ENCODE data around the gene B3GNT2. TPM values are rescaled to one million over a fixed set of nuclear protein-coding genes. Genes with fewer than 3 reads are reported as not detected.

B3GNT2 gene
- total and polyA plus RNA-seq, 2 experiments from 2014 or later = 35.5 to 70.4 TPM

GRCh38 chr2:62209427-62209991 is 13.6 kb downstream of the B3GNT2 start (continued):
- no peak for TF ChIP-seq ZNF462 (CRISPR knock-in tag; IDR thresholded peaks at IDR 0.05)

GRCh38 chr2:62215306-62216064 is 19.6 kb downstream of the B3GNT2 start:
- Histone ChIP-seq H4K20me1 (replicated peaks; ENCODE audit: insufficient read depth) (peaks cover 67% of the 10 kb centered on the region), H3K9me2 (ENCODE audit: insufficient read depth) (no peaks in the 10 kb centered on the region), H3K4me1 (ENCODE audit: insufficient read depth) (peaks cover 69% of the 10 kb centered on the region), H3K4me2 (no peak overlapping the region), H3K36me3 (ENCODE audit: insufficient read depth) (no peaks in the 10 kb centered on the region), H3K27ac (ENCODE audit: low read depth) (0 out of 2 replicates have a peak overlapping the region, but pooled peaks have one; percentile 55), H3K79me2 (replicated peaks; ENCODE audit: insufficient read depth) (peaks cover 100% of the 10 kb centered on the region), H3F3A (replicated peaks; ENCODE audit: low read depth) (0 out of 2 replicates have a peak, but pooled peaks cover 4% of the 10 kb centered on the region), H3K27me3 (ENCODE audit: insufficient read depth) (no peaks in the 10 kb centered on the region), H3K4me3 (no peak overlapping the region), H2AFZ (no peak overlapping the region)
- H3K27me3 Mint-ChIP-seq (ENCODE audit: insufficient read depth, low read depth, poor library complexity) = peaks cover 5% of the 10 kb centered on the region
- H3K27ac Mint-ChIP-seq = peak overlapping the region; percentile 74
- H3K9me3 Mint-ChIP-seq = peaks cover 12% of the 10 kb centered on the region; the same call in 2 of the 3 replicates
- peaks cover 42% of the 10 kb centered on the region for H3K4me1 Mint-ChIP-seq
- H3K36me3 Mint-ChIP-seq (ENCODE audit: low read depth) = peaks cover 25% of the 10 kb centered on the region; the same call in 2 of the 3 replicates
- no peak for DNase-seq (ENCODE audit: low spot score)
- TF ChIP-seq REST (IDR thresholded peaks at IDR 0.05; ENCODE audit: unreplicated experiment) = no peak
- peak in 1 of 2 experiments; percentile 29; a peak in 1 of 4 replicates for TF ChIP-seq CTCF (conservative IDR thresholded peaks at IDR 0.05; ENCODE audit: low read depth in 2 of 2)
- no peak for TF ChIP-seq ZNF114 (CRISPR knock-in tag; IDR thresholded peaks at IDR 0.05)
- no peak overlapping the region for H3K4me3 Mint-ChIP-seq
- peak; percentile 23 for ATAC-seq
